ENCODE data around the gene IL31.
"Not testable (repeated sequence)": the region's sequence is repeated elsewhere in the genome, so short reads cannot be mapped to it uniquely, and the experiment has no call there.

IL31 gene

DNA sequence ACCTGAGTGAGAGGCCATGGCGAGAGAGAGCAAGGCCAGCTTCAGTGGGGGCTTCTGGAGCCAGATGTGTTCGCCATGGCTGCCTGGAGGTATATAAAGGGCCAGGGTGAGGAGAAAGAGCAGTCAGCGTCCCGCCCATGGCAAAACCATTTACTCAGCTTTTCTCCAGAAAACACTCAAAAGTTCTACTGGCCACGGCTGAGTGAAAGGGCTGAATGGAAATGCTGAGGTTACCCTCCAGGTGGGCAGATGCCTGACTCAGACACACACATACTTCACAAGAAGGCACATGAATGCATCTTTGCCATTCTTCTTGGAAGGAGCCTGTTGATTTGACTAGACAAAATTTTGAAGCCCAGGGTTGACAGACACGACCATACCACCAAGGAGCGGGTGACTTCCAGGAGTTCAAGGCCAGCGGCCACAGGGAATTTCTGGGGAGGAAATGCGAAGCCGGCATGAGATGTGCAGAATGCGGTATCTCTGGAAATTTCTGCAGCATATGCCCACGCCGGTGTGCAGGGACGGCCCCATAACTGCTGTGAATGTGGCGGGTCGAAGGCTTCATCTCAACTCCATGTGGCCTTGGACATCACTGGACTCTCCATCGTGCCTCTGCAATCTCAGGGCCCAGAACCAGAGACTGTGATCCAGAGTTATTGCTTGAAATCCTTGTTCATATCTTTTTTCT lies at the start of gene IL31:
IL31 (minus strand) TSS at position 67 of the 691 bp plus-strand sequence; CDS start at position 18, 49 bp downstream.
- DNase-seq (ENCODE audit: low spot score) = no peak

DNA sequence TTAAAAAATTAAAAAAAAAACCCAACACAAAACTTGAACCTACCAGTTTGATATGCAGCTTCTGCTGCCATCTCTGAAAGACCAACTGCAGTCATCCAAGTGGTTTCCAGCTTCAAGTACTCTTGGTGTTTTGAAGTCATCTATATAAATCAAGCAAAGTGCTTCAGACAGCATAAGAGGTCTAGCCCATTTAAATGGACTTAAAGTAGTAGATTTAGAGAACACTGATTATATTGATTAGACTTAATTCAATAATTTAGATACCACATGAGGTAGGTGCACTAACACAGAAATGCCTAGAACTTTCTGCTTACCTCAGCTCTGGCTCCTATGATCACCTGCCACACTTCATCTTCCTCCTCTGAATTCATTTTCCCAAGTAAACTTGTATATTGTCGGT lies 42.4 kb upstream of the IL31 start:
- no peak for DNase-seq (ENCODE audit: low spot score)

DNA sequence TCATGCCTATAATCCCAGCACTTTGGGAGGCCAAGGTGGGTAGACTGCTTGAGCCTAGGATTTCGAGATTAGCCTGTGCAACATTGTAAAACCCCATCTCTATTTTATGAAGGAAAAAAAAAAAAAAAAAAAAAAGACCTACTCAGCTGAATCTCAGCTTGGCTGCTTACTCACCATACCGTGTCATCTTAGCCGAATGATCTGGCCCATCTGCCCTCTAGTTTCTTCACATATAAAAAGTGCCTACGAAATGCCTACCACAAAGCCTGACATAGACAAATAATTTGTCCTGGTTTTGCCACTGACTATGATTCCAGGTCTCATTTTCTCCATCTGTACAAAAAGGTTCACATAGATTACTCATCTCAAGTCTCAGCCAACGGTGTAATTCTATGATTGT lies 41.8 kb upstream of the IL31 start:
- DNase-seq (ENCODE audit: low spot score) = no peak

DNA sequence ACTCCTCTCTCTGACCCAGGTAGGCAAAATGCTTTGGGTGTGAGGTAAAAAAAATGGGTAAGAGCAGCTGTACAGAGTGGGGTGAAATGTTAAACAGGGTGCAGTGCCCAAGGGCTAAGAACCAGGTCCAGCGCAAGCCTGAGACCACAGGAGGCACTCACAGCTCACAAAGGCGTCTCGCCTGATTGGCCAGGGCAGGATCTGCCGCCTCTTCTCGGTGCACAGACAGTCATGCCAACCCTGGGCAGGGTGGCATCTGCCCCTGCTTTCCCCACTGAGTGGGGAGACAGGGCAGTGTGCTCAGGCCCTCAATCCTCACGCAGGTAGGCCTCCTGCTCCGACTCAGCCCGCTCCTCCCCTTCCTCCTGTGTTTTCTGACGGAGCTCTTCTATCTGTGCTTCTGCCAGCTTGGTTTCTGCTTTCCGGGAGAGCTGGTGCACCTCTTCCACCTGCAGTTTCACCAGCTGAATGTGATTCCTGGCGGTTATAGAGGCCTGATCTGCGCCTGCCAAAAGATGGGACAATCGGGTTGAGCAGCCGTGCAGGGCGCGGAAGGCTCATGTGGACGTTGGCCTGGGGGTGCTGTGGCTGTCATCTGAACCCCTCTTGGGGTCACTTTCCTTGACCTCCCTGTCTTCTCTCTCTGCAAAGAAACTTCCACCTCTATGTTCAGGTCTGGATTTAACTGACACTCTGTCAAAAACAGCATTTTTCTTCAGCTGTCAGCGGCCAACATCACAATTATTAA lies 34.2 kb upstream of the IL31 start:
- DNase-seq (ENCODE audit: low spot score) = no peak

DNA sequence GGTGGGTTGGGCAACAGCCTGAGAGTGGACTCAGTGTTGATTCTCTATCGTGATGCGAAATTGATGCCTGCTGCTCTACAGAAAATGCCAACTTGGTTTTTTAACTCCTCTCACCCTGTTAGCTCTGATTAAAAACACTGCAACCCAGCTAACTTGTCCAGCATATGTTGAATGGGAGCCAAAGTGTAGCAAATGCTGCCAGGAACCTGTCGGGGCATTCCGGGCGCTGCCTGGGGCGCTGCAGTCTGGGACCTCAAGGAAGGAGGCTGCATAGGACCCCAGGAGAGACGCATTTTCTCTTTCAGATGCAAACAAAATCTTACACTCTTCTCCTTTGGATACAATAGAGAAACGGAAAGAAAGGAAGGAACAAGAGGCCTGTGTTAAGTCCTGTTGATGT lies 33.4 kb upstream of the IL31 start:
- DNase-seq (ENCODE audit: low spot score) = no peak

DNA sequence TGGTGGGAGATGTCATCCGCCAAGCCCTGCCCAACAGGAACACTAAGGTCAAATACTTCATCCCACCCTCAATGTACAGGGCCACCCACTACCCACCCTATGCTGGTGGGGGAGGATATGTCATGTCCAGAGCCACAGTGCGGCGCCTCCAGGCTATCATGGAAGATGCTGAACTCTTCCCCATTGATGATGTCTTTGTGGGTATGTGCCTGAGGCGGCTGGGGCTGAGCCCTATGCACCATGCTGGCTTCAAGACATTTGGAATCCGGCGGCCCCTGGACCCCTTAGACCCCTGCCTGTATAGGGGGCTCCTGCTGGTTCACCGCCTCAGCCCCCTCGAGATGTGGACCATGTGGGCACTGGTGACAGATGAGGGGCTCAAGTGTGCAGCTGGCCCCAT lies 33.0 kb upstream of the IL31 start:
- no peak for DNase-seq (ENCODE audit: low spot score)

DNA sequence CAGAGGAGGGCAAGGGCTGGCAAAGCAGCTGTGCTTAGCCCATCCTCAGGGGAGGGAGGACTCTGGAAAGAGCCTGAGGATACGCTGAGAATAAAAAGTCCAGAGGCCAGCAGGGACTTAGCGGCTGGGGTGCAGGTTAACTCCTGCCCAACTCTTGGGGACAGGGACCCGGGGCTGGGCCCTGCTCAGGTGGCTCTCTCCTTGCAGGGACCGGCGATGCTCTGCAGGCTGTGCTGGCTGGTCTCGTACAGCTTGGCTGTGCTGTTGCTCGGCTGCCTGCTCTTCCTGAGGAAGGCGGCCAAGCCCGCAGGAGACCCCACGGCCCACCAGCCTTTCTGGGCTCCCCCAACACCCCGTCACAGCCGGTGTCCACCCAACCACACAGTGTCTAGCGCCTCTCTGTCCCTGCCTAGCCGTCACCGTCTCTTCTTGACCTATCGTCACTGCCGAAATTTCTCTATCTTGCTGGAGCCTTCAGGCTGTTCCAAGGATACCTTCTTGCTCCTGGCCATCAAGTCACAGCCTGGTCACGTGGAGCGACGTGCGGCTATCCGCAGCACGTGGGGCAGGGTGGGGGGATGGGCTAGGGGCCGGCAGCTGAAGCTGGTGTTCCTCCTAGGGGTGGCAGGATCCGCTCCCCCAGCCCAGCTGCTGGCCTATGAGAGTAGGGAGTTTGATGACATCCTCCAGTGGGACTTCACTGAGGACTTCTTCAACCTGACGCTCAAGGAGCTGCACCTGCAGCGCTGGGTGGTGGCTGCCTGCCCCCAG lies 32.3 kb upstream of the IL31 start:
- DNase-seq (ENCODE audit: low spot score) = no peak

DNA sequence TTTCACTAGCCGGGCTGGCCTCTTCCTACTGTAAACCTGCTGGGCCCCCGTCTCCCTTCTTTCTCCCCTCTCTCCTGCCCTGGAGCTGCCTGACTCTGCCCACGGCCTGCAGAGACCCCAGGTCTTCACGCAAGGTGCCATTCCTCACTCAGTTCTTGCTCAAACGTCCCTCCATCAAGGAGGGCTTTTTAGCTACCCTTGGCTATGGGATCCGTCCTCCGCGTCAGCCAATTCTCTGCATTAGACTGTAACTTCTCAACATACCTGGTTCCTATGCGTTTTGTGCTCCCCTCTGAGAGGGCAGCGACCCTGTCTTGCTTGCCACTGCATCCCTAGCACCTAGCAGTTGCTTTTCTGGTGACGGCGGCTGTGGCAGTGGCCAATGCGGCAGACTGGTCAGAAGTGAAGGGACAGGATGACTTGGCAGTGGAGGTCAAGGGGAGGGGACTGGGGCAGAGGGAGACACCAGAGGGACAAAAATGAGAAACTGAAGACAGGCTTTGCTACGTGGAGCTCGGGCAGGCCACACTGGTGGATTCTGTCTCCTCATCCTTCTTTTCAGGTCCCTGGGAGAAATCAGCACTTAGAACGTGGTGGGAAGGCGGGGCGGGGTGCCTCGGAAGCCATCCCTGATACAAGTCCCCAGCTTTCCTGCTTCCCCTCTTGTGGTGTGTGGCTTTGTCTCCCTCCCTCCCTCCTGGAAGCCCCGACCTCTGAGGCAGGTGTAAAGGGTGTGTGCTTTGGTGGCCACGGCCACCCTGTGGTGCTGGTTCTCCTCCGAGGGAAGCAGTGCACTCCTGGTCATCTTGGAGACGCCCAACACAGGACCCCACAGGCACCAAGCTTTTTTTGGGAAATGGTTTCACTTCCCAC lies 31.3 kb upstream of the IL31 start:
- no peak for DNase-seq (ENCODE audit: low spot score)

DNA sequence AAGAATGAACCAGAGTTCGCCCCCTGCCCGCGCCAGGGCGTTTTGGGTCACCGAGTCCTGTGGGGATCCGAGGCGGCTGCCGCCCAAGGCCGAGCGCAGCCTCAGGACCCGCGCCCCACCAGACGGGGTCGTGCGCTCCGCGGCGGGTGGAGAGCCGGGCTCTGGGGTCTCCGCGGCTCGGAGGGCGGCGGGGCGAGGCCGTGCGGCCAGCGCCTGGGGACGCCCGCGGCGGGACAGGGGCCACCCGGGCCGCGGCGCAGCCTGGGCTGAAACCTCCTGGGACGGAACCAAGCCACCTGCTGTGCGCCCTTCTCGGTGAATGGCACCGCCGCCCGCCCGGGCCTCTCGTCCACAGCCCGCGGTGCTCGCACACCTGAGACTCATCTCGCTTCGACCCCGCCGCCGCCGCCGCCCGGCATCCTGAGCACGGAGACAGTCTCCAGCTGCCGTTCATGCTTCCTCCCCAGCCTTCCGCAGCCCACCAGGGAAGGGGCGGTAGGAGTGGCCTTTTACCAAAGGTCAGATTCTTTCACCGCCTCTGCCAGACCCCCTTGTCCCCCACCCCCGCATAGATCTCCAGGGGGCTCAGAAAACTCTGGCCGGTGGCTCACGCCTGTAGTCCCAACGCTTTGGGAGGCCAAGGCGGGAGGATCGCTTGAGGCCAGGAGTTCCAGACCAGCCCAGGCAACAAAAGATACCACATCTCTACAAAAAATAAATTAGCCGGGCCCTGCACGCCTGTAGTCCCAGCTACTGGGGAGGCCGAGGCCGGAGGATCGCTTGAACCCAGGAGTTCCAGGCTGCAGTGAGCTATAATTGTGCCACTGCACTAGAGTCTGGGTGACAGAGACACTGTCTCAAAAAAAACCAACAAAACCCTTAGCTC lies 30.4 kb upstream of the IL31 start:
- no peak for DNase-seq (ENCODE audit: low spot score)

DNA sequence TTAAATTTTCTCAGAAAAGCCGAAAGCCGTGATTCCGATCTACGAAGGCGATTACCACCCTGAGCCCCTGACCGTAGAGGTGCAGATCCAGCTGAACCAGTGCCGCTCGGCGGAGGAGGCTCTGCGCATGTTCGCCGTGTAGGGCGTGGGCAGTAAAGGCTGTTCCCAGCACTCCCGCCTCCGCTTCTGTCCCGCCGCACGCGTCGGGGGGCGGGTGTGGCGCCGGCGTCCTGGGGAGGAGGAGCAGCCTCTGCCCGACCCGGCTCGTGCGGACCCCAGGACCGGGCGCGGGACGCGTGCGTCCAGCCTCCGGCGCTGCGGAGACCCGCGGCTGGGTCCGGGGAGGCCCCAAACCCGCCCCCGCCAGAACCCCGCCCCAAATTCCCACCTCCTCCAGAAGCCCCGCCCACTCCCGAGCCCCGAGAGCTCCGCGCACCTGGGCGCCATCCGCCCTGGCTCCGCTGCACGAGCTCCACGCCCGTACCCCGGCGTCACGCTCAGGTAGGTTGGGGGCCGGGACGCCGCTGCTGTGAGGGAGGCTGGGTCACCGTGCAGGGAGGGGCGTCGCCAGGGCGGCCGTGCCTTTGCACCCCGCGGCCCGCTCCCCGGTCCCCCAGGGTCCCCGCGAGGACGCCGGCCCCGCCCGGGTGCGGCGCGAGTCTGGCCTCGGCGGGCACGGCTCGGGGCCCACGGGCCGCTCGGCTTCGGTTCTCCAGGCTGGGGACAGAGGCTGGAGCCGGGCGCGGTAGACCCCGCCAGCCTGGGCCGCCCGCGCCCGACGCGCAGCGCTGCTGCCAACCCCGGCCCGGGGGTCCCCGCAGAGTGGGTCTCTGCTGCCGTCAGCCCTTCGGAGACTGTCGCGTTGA lies 29.5 kb upstream of the IL31 start, which contains the start of gene B3GNT4:
B3GNT4 (plus strand) TSS at position 409 of the 866 bp plus-strand sequence. CDS start 910 bp downstream, outside the sequence.
- DNase-seq (ENCODE audit: low spot score) = peak; percentile 52

DNA sequence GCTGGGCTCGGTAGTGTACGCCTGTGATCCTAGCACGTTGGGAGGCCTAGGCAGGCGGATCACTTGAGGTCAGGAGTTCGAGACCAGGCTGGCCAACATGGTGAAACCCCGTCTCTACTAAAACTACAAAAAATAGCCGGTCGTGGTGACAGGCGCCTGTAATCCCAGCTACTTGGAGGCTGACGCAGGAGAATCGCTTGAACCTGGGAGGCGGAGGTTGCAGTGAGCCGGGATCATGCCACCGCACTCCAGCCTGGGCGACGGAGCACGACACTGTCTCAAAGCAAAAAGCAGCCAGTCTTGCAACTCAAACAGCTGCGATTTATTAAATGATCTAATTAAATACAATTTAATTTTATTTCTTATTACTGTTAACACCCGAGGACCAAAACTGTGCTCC lies 28.8 kb upstream of the IL31 start:
- not testable (repeated sequence) for DNase-seq (ENCODE audit: low spot score)

DNA sequence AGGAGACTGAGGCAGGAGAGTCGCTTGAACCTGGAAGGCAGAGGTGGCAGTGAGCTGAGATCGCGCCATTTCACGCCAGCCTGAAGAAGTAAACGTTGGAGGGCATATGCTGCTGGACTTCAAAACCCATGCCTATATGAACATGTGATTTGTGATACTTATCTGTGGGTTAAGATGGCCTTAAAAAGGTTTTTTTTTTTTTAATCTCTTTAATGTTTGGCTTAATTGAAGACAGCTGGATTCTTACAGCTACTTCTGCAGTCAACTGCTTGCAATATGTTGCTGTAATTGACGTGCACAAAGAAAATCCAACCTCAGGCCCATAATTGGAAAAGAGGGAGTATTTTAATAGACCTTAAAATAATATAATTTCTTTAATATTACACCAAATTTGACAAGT lies 28.0 kb upstream of the IL31 start:
- no peak for DNase-seq (ENCODE audit: low spot score)

DNA sequence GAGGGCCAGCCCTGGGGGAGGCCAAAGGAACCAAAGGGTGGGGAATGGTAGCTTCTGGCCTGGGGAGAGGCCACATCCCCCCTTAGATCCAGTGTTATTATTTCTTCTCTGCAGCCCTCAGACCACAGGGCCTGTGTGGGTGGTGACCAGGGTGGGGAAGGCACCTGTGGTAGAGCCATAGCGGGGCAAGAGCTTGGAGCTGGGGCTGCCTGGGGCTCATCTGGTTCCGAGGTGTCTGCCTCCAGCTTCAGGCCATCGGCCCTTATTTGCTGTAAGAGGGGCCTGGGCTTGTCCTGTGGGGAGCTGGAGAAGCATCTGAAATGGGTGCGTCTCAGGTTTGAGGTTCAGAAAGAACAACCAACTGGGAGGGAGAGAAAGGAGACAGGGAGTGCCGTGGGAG lies 27.4 kb upstream of the IL31 start:
- DNase-seq (ENCODE audit: low spot score) = no peak

DNA sequence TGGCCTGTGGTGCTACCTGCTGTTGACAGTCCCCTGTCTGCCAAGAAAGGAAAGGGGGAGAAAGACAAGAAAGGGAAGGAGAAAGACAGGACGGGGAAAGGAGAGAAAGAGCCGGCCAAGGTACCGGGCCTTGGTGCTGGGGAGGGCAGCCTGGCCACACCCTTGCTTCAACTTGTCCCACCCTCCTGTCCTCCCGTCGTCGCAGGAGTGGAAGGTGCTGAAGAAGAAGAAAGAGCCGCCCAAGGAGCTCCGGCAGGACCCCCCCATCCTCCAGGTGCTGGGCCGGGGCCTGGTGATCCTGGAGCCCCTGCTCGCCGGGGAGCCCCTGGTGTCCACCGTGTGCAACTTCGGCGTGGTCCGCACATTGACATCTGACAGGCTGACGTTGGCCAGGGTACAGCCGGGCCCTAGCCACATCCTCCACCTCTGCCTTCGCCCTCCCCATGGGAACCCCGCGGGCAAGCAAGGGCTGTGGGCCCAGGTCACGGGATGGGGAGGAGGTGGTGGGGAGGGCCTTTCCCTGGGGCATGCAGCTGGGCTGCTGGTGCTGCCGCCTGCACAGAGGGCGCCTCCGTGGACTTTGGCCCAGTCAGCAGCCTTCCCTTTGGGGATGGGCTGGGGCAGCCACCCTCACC lies 26.6 kb upstream of the IL31 start:
- DNase-seq (ENCODE audit: low spot score) = no peak

DNA sequence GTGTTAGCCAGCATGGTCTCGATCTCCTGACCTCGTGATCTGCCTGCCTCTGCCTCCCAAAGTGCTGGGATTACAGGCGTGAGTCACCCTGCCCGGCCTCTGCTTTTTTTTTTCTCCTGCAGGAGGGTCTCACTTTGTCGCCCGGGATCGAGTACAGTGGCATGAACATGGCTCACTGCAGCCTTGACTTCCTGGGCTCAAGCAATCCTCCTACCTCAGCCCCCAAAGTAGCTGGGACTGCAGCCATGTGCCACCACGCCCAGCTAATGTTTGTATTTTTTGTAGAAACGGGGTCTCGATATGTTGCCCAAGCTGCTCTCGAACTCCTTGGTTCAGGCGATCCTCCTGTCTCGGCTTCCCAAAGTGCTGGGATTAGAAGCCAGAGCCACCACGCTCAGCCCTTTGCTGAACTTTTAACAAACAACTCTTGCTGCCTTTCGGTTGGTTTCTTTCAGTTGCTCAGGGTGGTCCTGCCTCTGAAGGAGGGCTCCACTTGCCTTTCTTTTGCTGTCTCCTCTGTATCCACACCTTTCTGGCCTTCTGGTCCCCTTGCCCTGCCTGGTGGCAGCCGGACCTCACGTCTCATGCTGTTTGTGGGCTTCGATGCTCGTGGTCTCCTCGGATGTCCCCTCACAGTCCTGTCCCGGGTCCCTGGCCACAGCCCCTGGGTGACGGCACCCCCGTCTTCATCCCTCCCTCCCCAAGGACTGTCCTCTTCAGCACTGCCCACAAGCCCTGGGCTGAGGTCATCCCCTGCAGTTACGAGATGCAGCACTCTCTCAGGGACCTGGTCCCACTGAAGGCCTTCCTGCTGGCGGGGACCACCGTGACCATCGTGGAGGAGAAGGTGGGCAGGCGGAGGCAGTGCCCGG lies 25.7 kb upstream of the IL31 start:
- DNase-seq (ENCODE audit: low spot score) = no peak

DNA sequence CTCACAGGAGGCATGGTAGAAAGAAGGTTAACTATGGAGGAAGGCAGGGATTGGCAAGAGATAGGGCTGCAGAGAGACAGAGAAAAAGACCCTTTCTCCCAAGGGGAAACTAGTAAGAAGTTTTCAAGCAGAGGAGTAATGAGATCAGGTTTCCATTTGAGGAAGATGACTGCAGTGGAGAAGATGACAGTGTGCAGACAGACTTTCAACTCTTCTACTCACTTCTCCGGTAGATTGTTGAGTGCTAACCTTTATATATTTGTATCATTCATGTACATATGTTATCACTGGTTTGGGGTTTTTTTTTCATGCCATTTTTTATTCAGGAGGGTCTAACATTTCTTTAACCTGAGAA lies 23.6 kb upstream of the IL31 start:
- DNase-seq (ENCODE audit: low spot score) = no peak

DNA sequence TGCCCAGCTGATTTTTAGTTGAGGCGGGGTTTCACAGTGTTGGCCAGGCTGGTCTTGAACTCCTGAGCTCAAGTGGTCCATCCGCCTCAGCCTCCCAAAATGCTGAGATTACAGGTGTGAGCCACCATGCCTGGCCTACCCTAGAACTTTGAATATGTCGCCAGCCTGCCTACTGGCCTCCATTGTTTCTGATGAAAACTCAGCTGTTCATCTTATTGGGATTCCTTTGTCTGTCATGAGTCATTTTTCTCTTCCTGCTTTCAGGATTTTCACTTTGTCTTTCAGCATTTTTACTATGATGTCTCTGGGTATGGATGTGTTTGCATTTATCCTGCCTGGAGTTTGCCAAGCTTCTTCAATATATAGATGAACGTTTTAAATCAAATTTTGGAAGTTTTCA lies 21.4 kb upstream of the IL31 start:
- DNase-seq (ENCODE audit: low spot score) = no peak

DNA sequence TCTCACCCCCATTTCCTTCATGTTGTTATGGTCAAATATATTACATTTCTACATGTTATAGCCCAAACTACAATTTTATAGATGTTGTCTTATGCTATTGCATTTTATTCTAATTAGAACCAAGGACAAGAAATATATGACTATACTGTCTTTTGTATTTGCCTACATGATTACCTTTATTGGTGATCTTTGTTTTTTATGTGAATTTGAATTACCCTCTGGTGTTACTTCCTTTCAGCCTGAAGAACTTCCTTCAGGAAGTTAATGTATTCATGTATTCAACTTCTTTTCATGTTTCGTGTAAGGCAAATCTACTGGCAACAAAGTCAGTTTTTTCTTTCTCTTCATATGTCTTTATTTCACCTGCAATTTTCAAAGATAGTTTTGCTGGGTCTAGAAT lies 20.8 kb upstream of the IL31 start:
- DNase-seq (ENCODE audit: low spot score) = no peak

All from Ammon's horn (tissue), 1 donor.